Activated CD4-positive, alpha-beta T cell treated with anti-CD3 and anti-CD28 coated beads for 1 hour (primary cell): Measurements from ENCODE around the gene TNFAIP6.
"Not testable (repeated sequence)": the region's sequence is repeated elsewhere in the genome, so short reads cannot be mapped to it uniquely, and the experiment has no call there.

Experiments
- DNase-seq: peaks from one replicate; pipeline ENCODE4 v3.0.0-alpha.2; 2020

Gene TNFAIP6

DNA sequence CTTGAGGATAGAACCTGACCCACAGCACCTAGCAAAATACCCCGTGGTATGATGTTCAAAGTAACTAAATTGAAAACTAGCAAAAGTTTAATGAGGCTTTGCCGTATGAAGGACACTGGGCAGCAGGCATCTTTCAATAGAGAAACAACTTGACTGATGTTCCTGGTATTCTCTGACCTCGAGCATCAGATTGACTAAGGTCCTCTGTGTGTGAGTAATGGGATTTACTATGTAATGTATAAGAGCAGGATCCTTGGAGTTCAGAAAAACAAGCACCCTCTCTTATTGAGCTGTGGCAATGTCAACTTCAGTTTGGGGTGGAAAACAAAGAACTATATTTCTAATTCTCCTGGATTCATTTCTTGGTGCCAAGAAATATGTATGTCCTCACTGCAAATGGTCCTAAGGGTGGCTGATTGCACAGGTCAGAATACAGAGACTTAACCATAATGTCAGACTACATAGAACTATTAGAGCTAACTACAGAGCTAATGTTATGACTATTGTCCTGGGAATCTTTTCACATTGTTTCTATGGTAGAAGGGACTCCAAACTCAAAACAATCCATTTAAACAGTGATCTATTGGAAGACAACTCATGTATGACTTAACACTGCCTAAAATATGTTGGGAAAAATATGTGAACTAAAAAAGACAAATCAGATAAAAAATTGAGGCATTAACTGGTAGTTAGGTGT lies 4.4 kb downstream of the TNFAIP6 start:
- no peak for DNase-seq

DNA sequence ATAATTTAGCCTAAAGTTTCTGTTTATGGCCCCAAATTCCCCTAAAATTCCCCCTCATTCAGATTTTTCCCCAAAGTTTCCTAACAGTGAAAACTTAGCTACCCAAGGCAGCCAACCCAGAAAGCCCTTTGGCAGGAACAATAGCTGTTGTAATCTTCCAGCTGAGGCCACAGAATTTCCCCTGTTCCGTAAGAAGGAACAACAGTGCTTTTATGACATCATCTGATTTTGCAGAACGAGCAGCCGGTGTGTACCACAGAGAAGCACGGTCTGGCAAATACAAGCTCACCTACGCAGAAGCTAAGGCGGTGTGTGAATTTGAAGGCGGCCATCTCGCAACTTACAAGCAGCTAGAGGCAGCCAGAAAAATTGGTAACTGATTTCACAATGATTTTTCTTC lies 6.3 kb downstream of the TNFAIP6 start:
- no peak for DNase-seq

DNA sequence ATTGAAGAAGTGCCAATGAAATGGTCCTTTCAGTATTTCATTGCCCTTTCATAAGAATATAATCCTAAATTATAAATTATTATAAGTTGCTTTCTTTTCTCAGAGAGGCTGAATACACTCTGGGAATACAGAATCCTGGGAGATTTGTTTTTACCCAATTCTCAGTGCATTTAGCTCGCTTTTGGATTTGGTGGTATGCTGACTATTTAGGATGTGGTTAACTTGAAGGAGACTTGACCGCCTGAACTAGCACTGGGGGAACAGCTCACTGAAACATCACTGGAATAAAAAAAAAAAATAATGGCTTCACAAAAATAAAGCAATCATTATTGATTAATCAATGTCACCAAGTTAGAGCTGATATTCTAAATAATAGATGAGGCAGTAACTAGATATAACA lies 10.2 kb downstream of the TNFAIP6 start:
- no peak for DNase-seq

DNA sequence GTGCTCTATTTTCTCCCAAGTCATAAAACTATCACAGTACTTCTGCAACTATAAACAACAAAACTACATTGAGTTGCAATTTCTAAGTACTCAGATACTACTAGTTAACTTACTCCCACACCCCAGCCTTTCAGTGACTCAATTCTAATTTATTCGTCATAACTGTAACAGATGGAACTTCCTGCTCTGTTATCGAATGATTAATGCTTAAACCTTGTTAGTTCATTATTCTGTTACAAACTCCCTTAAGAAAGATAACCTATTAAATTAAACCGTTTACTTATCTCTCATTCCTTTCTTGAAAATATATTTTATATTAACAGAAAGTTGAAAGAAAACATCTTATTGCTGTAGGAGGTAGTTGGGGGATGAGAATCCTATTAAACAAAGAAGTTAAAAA lies 17.0 kb downstream of the TNFAIP6 start:
- no peak for DNase-seq

DNA sequence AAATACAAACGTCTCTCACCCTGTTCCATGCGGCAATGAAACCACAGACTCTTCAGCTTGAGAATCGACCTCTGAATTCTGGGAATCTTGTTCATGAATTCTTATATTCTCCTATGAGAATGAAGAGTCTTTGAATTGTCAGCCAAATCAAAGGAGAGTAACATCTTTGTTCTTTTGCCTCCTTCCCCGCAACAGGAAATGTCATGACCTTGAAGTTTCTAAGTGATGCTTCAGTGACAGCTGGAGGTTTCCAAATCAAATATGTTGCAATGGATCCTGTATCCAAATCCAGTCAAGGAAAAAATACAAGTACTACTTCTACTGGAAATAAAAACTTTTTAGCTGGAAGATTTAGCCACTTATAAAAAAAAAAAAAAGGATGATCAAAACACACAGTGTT lies 21.8 kb downstream of the TNFAIP6 start:
- no peak for DNase-seq

DNA sequence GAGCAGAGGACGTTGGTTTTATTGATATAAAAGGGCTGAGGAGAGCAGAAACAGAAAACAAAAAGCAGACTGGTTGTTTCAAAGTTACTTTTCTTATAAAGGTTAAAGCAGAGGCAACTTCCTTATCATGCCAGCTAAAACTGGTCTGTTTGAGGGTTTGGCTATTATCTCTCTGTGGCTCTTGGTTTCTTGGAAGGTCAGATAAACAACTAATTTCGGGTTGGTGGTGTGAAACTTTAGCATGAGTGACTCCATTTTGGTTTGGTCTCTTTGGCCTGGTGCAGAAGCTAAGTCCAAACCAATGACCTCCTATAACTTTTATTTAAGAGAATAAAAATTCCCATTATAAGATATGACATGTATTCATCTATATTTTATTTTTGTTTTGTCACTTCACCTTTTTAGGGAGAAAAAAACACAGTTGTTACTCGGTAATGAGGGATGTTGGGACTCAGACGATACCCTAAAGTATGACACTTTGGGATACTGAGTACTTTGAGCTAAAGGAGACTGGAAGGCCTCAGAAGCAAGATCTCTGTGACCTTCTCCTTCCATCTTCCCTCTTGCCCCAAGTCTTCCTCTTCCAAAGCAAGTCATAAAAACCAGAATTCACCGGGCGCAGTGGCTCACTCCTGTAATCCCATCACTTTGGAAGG lies 23.3 kb downstream of the TNFAIP6 start:
- DNase-seq = no peak

DNA sequence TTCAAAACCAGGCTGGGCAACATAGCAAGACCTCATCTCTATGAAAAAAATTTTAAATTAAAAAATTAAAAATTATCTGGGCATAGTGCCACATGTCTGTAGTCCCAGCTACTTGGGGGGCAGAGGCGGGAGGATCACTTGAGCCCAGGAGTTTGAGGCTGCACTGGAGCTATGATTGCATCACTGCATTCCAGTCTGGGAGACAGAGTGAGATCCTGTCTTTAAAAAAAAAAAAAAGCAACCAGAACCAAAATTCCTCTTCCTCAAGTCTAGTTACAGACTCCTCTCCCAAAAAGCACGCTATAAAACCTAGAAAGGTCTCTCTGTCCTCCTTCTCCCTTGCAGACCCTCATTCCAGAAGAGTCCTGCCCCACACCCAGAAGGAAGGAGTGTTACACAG lies 23.9 kb downstream of the TNFAIP6 start:
- no peak for DNase-seq

DNA sequence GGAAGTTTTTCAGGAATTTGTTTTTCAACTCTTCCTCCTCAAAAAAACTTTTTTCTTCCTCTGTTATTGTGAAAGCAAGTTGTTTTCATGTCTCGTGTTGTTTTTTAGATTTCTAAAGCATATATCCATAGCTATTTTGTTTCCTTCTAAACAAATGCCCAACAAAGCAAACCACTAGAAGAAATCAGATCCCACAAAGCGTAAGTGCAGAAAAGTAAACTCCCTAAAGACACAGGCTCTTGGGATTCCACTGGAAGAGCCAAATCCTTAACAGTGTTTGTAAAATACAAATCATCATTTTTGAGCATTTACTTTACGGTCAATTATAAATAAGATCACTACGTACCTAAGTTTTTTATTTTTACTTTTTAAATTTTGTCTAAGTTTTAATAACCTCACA lies 30.6 kb downstream of the TNFAIP6 start:
- no peak for DNase-seq

DNA sequence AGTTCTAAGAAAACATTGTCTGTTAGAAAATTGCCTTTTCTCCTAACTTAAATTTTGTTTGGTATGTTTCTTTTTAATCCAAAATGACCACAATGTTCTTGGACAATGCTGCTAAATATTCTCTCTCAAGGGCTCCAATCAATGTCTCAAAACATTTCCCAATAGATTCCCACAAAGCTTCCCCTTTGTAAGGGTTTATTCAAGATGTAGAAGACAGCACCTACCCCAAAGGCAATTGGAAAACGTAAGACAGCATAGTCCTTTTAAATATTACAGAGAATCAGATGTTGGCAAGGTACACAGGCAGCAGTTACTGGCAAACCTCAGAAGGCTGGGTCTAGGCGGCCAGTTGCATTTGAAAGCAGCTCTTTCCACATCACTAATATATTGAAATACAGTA lies 34.0 kb downstream of the TNFAIP6 start:
- no peak for DNase-seq

DNA sequence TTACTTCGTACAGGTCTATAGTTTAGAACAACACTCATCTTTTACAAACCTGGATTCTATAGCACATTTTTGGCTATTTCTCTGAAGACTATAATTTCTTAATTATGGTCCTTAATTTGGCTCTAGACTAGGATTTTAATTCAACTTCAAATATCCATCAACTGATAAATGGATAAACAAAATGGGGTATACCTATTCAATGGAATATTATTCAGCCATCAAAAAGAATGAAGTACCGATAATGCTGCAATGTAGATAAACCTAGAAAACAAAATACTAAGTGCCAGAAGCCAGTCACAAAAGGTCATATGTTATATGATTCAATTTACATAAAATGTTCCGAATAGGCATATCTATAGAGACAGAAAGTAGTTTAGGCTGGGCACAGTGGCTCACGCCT lies 37.1 kb downstream of the TNFAIP6 start:
- no peak for DNase-seq

DNA sequence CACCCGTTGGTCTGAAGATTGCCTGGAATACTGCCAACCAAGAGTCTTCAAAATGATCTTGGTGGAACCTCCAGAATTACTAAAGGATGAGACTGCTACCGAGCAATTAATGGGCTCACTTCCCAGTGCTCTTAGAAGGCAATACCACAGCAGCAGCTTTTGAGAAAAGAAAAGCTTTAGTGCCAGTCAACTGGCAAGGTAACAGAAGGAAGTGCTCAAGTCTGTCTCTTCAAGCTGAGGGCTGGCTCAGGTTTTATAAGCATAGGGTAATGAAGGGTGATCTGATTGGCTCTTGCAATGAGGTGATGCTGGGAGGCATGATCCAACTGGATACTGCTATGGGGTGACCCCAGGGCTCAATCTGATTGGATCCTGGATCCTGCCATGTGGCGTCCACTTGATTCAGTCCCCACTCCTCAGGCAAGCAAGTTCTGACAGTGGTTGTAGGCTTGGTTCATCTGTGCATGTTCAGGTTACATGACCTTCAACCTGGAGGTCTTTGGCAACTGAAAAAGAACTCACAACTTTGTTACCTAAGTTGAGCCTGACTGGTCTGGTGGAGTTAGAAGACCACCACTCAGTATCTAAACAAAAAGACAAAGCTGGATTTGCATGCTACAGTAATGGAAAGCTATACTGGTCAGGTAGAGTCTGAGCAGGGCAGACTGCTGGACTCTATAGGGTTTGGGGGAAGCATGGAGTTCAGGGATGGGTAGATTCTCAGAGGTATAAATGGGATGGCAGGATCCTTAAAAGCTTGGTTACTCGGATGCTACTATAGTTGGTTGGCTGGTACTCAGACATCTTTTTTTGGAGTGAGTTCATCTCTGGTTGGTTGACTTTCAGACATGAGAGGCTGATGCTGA lies 38.4 kb downstream of the TNFAIP6 start:
- DNase-seq = no peak

DNA sequence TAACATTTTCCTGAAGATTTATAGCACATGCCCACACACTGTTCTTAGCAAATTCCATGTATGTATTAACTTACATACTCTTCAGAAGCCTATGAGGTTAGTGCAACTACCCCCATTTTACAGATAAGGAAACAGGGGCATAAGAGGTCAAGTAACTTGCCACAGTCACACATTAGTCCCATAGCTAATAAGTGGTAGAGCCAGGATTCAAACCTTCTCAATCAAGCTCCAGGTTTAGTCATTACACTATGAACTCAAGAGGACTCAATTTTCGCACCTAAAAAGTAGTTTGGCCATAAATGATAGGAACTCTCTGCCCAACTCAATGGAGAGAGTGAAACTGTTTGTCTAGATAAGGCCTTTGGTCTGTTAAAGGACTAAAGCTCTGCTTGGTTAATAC lies 42.6 kb downstream of the TNFAIP6 start:
- DNase-seq = no peak

DNA sequence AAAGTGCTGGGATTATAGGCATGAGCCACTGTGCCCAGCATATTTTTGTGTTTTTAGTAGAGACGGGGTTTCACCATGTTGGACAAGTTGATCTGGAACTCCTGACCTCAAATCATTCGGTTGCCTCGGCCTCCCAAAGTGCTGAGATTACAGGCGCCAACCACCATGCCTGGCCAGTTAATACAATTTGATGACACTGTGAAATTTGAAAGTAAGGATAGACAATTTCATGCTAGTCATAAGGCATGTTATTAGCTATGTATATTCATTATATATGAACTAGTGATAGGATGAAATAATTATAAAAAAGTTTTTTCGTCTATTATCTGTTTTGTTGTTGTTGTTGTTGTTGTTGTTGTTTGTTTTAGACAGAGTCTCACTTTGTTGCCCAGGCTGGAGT lies 43.8 kb downstream of the TNFAIP6 start:
- no peak for DNase-seq

DNA sequence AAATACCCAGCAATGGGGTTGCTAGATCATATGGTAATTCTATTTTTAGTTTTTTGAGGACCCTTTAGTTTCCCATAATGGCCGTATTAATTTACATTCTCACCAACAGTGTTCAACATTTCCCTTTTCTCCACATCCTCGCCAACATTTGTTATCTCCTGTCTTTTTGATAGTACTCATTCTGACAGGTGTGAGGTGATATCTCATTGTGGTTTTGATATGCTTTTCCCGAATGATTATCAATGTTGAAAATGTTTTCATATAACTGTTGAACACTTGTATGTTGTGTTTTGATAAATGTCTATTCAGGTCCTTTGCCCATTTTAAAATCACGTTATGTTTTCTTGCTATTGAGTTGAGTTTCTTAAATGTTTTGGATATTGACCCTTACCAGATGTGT lies 46.5 kb downstream of the TNFAIP6 start:
- no peak for DNase-seq

DNA sequence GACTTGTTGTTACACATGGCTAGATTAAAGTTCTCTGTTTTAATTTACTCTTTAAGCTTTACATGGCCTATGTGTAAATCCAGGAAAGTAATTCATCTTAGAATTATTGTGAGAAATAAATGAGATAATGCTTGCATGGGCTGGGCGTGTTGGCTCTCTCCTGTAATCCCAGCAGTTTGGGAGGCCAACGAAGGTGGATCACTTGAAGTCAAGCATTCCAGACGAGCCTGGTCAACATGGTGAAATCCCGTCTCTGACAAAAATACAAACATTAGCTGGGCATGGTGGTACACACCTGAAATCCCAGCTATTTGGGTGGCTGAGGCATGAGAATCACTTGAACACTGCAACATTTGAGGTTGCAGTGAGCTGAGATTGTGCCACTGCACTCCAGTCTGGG lies 48.0 kb downstream of the TNFAIP6 start:
- no peak for DNase-seq

DNA sequence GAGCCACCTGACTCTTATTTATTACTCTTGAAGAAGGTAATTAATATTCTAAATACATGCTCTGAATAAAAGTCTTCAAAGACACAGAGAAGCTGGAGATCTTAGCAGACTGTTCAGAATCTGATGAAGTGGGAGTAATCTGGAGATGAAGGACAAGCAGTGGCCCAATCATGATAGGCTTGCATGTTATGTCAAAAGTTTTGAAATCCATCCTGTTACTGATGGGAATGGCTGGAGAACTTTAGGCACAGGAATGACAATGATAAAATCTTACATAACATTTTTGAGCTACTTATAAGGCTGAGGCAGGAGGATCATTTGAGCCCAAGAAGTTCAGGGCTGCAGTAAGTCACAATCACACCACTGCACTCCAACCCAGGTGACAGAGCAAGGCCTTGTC lies 49.9 kb downstream of the TNFAIP6 start:
- DNase-seq = no peak

DNA sequence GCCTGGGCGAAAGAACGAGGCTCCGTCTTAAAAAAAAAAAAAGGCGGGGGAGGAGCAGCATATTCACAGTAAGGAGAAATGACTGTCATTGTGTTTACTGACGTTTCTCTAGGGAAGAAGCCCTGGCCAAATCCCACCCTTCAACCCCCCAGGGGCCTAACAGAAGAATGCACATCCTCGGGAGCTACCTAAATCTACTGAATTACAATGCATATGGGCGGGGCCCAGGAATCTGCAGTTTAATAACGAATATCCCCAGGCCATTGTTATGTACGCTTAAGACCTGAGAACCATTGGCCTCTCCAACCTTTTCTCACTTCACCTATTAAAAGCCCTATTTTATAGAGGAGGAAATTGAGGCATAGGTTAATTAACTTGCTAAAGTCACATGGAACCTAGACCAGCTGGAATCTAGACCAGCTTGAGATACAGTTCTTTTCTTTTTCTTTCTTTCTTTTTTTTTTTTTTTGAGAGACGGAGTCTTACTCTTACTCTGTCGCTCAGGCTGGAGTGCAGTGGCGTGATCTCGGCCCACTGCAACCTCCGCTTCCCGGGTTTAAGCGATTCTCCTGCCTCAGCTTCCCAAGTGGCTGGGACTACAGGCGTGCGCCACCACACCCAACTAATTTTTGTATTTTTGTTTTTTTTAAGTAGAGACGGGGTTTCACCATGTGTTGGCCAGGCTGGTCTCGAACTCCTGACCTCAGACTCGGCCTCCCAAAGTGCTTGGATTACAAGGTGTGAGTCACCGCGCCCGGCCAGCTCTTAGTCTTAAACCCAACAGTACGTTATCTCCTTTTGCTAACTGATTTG lies 51.6 kb downstream of the TNFAIP6 start:
- no peak for DNase-seq

DNA sequence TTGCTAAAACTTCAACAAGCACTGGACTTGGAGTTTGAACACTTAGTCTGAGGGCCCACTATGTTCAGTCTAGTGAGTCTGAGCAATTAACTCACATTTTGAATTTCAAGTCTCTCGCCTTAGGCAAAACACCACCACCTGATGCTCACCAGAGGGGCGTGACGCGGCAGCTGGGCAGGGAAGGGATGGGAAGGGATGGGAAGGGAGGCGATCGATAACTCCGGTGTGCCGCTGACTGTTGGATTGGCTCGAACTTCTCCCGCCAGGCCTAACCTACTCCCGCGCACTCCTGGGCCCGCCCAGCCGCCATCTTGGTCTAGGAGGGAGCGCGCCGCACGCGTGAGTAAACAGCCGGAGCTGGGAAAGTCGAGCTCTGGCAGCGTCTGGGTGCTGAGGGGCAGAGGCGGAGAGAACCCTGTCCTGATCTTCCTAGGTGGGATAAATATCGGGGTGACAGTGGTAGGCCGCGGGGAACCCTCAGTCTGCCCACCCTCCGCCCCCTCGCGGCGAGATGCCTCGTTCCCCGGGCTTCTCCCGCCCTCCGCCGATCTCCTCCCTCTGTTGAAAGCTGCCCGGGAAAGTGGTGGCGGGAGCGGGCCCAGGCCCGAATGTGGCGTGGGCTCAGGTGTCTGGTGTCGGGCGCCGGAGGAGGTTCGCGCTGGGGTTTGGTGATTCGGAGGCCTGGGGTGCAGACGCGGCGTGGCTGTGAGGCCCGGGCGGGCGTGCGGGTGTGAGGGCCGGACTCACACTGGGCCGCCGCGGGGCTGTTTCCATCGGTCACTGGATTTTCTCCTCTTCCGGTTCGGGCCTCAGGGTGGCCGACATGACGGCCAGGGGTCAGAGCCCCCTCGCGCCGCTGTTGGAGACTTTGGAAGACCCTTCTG lies 52.5 kb downstream of the TNFAIP6 start, which contains the start of gene RIF1:
TSS of gene RIF1 (plus strand) at position 302 of the 884 bp plus-strand sequence. CDS start at position 824, 522 bp downstream.
- peak; percentile 67 for DNase-seq

DNA sequence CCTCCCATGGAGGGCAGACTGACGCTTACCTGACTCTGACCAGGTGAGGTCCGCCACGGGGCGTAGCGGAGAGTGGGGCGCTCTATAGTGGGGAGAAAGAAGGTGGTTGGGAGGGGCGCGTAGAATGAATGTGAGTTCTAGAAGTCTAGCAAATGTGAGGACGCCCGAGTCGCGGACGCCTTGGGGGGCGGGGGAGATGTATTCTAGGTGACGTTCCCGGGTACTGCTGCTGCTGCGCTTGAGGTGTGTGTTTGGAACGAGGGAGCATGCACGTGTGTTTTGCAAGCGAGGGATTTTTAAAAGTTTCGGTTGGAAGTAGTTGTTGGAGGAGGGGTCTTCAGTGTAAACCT lies 53.1 kb downstream of the TNFAIP6 start:
- peak; percentile 33 for DNase-seq

DNA sequence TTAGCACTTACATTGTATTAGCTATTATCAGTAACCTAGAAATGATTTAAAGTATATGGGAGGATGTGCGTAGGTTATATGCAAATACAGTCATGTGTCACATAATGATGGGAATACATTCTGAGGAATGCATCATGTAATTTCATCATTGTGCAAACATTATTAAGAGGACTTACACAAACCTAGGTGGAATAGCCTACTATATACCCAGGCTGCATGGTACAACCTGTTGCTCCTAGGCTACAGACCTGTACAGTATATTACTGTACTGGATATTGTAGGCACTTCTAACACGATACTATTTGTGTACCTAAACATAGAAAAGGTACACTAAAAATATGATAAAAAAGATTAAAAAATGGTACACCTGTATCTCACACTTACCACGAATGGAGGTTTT lies 60.3 kb downstream of the TNFAIP6 start:
- no peak for DNase-seq

DNA sequence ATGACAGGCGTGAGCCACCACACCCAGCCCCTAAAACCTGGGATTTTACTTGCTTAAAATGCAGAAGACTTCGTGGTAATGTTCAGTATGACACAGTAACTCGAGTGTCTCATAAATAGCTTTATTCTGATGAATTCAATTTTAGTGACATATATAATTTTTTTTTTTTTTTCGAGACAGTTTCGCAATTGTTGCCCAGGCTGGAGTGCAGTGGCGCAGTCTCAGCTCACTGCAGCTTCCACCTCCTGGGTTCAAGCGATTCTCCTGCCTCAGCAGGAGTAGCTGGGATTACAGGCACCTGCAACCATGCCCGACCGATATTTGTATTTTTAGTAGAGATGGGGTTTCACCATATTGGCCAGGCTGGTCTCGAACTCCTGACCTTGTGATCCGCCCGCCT lies 64.3 kb downstream of the TNFAIP6 start:
- not testable (repeated sequence) for DNase-seq

DNA sequence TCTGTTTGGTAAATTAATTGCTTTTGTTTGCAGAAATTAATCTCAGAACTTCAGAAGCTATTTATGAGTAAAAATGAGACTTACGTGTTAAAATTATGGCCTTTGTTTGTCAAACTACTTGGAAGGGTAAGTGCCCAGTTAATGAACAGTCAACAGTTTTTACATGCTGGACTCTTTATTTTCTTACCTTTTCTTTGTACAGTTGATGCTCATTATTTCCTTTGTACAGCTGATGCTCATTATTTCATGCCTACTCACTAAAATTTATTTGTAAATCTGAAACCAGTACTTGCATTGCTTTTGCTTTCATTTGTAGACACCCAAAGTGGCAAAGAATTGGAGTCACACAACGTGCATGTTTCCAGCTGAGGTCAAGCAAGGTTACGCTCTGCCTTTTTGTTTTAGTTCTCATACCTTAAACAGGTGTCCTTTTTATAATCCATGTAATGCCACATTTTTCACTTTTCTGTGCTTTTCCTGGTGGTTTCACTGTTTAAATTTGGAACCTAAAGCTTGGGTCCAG lies 65.6 kb downstream of the TNFAIP6 start:
- DNase-seq = no peak
